Measurements from ENCODE around the gene LRIT2.
"Not testable (repeated sequence)": the region's sequence is repeated elsewhere in the genome, so short reads cannot be mapped to it uniquely, and the experiment has no call there.

Gene LRIT2

DNA sequence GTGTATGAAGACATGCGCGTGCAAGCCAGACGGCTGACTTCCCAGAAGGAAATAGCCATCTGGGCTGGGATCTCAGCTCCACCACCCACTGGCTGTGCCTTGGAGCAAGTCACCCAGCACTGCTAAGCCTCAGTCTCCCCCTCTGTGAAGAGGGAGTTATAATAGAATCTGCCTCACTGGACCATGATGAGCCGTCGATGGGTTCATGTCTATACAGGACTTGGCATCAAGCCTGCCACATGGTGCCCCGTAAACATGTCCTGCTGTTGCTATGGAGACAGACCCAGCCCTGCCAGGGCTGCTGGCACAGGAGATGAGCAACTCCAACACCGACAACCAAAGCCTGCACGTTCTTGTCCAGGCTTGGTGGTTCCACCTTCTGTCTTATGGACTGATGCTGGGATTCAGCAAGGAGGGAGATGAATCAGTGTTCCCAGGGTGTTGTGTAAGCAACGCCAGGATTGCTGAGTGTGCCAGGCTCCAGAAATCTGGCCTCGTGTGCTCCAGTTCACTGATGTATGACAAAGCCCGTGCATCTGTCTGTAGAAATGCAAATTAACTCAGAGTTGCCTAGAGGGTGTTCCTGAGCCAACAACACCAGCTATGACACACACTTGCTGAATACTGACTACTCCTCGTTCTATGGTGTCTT lies 46.2 kb downstream of the LRIT2 start:
- peak; percentile 71 for DNase-seq

GRCh38 chr10:84178160-84178609 lies 47.2 kb downstream of the LRIT2 start:
- no peak for DNase-seq

DNA sequence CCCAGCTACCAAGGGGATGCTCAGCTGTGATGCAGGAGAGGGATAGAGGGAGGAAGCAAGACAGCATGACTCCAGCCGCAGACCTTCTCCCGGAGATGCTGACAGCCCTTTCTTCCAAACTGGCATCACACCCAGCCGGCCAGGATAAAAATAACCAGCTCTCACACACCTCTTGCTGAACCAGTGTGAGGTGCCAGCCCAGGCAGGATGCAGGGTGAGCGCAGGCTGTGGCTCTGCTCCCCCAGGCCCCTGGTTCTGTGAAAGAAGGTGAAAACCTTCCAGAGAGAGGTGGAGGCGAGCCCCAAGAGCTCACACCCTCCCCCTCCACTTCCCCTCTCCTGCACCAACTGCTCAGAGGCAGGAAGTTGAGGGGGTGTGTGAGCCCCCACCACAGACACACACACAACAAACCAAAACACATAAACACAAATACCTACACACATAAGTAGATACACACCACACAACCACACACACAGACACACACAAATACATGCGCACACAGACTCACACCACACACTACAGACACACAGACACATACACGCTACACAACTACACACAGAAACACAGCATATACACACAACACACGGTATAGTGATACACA lies 47.7 kb downstream of the LRIT2 start:
- no peak for DNase-seq

- DNase-seq: no peak
Measured at GRCh38 chr10:84176836-84177474, 48.4 kb downstream of the LRIT2 start.

DNA sequence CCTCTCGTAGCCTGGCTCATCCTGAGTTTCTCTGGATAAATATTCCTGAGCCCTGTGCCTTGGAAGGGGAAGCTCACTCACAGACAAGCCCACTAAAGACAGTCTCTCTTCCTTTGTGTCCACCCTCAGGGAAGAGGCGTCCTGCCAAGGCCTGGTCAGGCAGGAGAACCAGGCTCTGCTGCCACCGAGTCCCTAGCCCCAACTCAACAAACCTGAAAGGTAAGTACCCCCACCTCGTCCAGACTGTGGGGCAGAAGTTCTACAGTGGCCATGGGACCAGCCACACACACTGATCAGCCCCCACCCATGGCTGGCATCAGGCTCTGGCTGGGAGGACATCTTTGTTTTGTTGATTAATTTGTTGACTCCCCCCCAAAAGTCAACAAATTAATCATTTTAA lies 49.0 kb downstream of the LRIT2 start:
- no peak for DNase-seq

DNA sequence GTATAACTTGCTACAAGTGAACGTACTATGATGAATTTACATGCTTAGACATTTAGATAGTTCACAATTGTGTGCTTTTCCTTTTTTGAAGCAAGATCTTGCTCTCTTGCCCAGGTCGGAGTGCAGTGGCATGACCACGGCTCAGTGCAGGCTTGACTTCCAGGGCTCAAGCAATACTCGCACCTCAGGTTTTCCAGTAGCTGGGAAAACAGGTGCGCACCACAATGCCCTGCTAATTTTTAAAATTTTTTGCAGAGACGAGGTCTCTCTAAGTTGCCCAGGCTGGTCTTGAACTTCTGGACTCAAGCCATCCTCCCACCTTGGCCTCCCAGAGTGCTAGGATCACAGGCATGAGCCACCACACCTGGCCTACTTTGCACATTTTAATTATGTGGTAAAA lies 49.9 kb downstream of the LRIT2 start:
- DNase-seq: no peak

GRCh38 chr10:84173501-84173929 lies 51.8 kb downstream of the LRIT2 start, which contains the start of gene GPR15LG:
Gene GPR15LG (plus strand): TSS chr10:84173801. CDS start chr10:84173852, 51 bp downstream.
- no peak for DNase-seq

GRCh38 chr10:84172467-84173356 lies 52.6 kb downstream of the LRIT2 start:
- no peak for DNase-seq

GRCh38 chr10:84171700-84172466 lies 53.5 kb downstream of the LRIT2 start:
- not testable (repeated sequence) for DNase-seq

GRCh38 chr10:84171237-84171636 lies 54.1 kb downstream of the LRIT2 start:
- not testable (repeated sequence) for DNase-seq

Data from NCI-H2171 (cell line).